ENCODE data around the gene OR3A3. TPM values are rescaled to one million over a fixed set of nuclear protein-coding genes. Genes with fewer than 3 reads are reported as not detected.
"Not testable (repeated sequence)": the region's sequence is repeated elsewhere in the genome, so short reads cannot be mapped to it uniquely, and the experiment has no call there.

OR3A3 gene
- total RNA-seq, 2 experiments from 2014 or later = not detected

GRCh38 chr17:3433215-3433614 lies 22.0 kb downstream of the OR3A3 start:
- H3K4me1 Mint-ChIP-seq; CTCF ChIA-PET; H3K9me3 Mint-ChIP-seq (ENCODE audit: low read depth); H3K4me3 Mint-ChIP-seq; H3K27me3 Mint-ChIP-seq; H3K27ac Mint-ChIP-seq; H3K36me3 Mint-ChIP-seq; ATAC-seq: not testable (repeated sequence)
- peak; percentile 47 for DNase-seq

GRCh38 chr17:3433741-3434140 lies 22.6 kb downstream of the OR3A3 start, which contains the start of gene OR1E2:
Gene OR1E2, minus strand, starts transcription at chr17:3433841. Its CDS starts 0 bp downstream, at chr17:3433841.
- peaks cover 2% of the 10 kb centered on the region for H3K27me3 Mint-ChIP-seq
- H3K4me3 Mint-ChIP-seq = no peak within 1 kb of the TSS
- CTCF ChIA-PET = no interaction called here
- no peak for DNase-seq
- H3K9me3 Mint-ChIP-seq (ENCODE audit: low read depth) = peaks cover 2% of the 10 kb centered on the region
- no peak within 1 kb of the TSS for H3K27ac Mint-ChIP-seq
- ATAC-seq = no peak
- H3K4me1 Mint-ChIP-seq = no peaks in the 10 kb centered on the region
- no peaks in the 10 kb centered on the region for H3K36me3 Mint-ChIP-seq

- H3K27ac Mint-ChIP-seq = no peak overlapping the region
- no peaks in the 10 kb centered on the region for H3K36me3 Mint-ChIP-seq
- no peaks in the 10 kb centered on the region for H3K4me1 Mint-ChIP-seq
- no peak for ATAC-seq
- H3K27me3 Mint-ChIP-seq = peaks cover 15% of the 10 kb centered on the region
- H3K9me3 Mint-ChIP-seq (ENCODE audit: low read depth) = no peaks in the 10 kb centered on the region
- CTCF ChIA-PET = no interaction called here
- H3K4me3 Mint-ChIP-seq = no peak overlapping the region
- DNase-seq = no peak
These were observed 27.2 kb downstream of the OR3A3 start for GRCh38 chr17:3438368-3438767.

GRCh38 chr17:3440451-3440850 lies 29.3 kb downstream of the OR3A3 start:
- ATAC-seq = no peak

GRCh38 chr17:3447625-3448024 lies 36.5 kb downstream of the OR3A3 start:
- Mint-ChIP-seq H3K36me3 (no peaks in the 10 kb centered on the region), H3K9me3 (ENCODE audit: low read depth) (no peaks in the 10 kb centered on the region), H3K4me1 (no peaks in the 10 kb centered on the region), H3K27me3 (peaks cover 19% of the 10 kb centered on the region), H3K4me3 (no peak overlapping the region), H3K27ac (no peak overlapping the region)
- no peak for DNase-seq
- ATAC-seq = no peak
- CTCF ChIA-PET = no interaction called here

More at GRCh38 chr17:3440451-3440850, 29.3 kb downstream of the OR3A3 start:
- Mint-ChIP-seq H3K4me1 (no peaks in the 10 kb centered on the region), H3K4me3 (no peak overlapping the region), H3K27me3 (peaks cover 22% of the 10 kb centered on the region), H3K36me3 (no peaks in the 10 kb centered on the region), H3K9me3 (ENCODE audit: low read depth) (no peaks in the 10 kb centered on the region), H3K27ac (no peak overlapping the region)
- no peak for DNase-seq
- CTCF ChIA-PET = no interaction called here

GRCh38 chr17:3448059-3448665 lies 37.0 kb downstream of the OR3A3 start:
- H3K36me3 Mint-ChIP-seq = no peaks in the 10 kb centered on the region
- no peak for ATAC-seq
- no peaks in the 10 kb centered on the region for H3K4me1 Mint-ChIP-seq
- no peaks in the 10 kb centered on the region for H3K9me3 Mint-ChIP-seq (ENCODE audit: low read depth)
- H3K27ac Mint-ChIP-seq = no peak overlapping the region
- no peak overlapping the region for H3K4me3 Mint-ChIP-seq
- no peak for DNase-seq
- CTCF ChIA-PET = no interaction called here
- peaks cover 19% of the 10 kb centered on the region for H3K27me3 Mint-ChIP-seq

- H3K9me3 Mint-ChIP-seq (ENCODE audit: low read depth); H3K27ac Mint-ChIP-seq; DNase-seq; H3K4me1 Mint-ChIP-seq; H3K36me3 Mint-ChIP-seq; ATAC-seq; CTCF ChIA-PET; H3K4me3 Mint-ChIP-seq; H3K27me3 Mint-ChIP-seq: not testable (repeated sequence)
These were observed 55.2 kb downstream of the OR3A3 start for GRCh38 chr17:3466355-3466754.

- ATAC-seq (no peak), DNase-seq (no peak)
- peaks cover 2% of the 10 kb centered on the region for H3K27me3 Mint-ChIP-seq
- CTCF ChIA-PET = no interaction called here
- H3K9me3 Mint-ChIP-seq (ENCODE audit: low read depth) = no peaks in the 10 kb centered on the region
- no peak overlapping the region for H3K4me3 Mint-ChIP-seq
- H3K36me3 Mint-ChIP-seq = no peaks in the 10 kb centered on the region
- H3K4me1 Mint-ChIP-seq = no peaks in the 10 kb centered on the region
- H3K27ac Mint-ChIP-seq = no peak overlapping the region
These were observed 58.4 kb downstream of the OR3A3 start for GRCh38 chr17:3469529-3469928.

- CTCF ChIA-PET = no interaction called here
- peaks cover 3% of the 10 kb centered on the region for H3K4me1 Mint-ChIP-seq
- ATAC-seq = no peak
- no peaks in the 10 kb centered on the region for H3K36me3 Mint-ChIP-seq
- no peak for DNase-seq
- H3K27me3 Mint-ChIP-seq = peaks cover 2% of the 10 kb centered on the region
- H3K27ac Mint-ChIP-seq = no peak within 1 kb of the TSS
- H3K9me3 Mint-ChIP-seq (ENCODE audit: low read depth) = no peaks in the 10 kb centered on the region
- H3K4me3 Mint-ChIP-seq = no peak within 1 kb of the TSS
These were observed 60.4 kb downstream of the OR3A3 start, which contains the start of gene SPATA22 for GRCh38 chr17:3471599-3471998. Gene SPATA22, minus strand, starts transcription at chr17:3471819. Its CDS starts 2,494 bp downstream, at chr17:3469325.

- ATAC-seq = no peak
- H3K27me3 Mint-ChIP-seq = peaks cover 2% of the 10 kb centered on the region
- DNase-seq = no peak
- CTCF ChIA-PET = interaction anchor here (0.6 kb wide), 1 partner anchor 138 kb away, joined by 3 read pairs; no protein-coding TSS in a partner anchor
- H3K27ac Mint-ChIP-seq = no peak overlapping the region
- H3K4me3 Mint-ChIP-seq = no peak overlapping the region
- no peaks in the 10 kb centered on the region for H3K9me3 Mint-ChIP-seq (ENCODE audit: low read depth)
- no peaks in the 10 kb centered on the region for H3K36me3 Mint-ChIP-seq
- peaks cover 3% of the 10 kb centered on the region for H3K4me1 Mint-ChIP-seq
These were observed 61.0 kb downstream of the OR3A3 start for GRCh38 chr17:3472137-3472536.

Other genes starting within 250 kb of the OR3A3 start
- not detected for gene OR1A2, start 213.9 kb upstream of the OR3A3 start, total RNA-seq
- gene OR1A1, start 203.7 kb upstream of the OR3A3 start, total RNA-seq = not detected
- under 1 TPM; 0.20 to 0.23 TPM for gene OR3A1, start 113.0 kb upstream of the OR3A3 start, total RNA-seq
- gene OR3A2, start 25.1 kb upstream of the OR3A3 start, total RNA-seq = 1 to 10 TPM; 2.3 to 2.5 TPM
- not detected for gene OR1E1, start 13.0 kb upstream of the OR3A3 start, total RNA-seq
- gene OR1E2, start 22.5 kb downstream of the OR3A3 start, total RNA-seq = not detected
- gene SPATA22, start 60.4 kb downstream of the OR3A3 start, total RNA-seq = under 1 TPM in 1 of 2 experiments, not detected in 1; 0.67 TPM
- gene ASPA, start 64.6 kb downstream of the OR3A3 start, total RNA-seq = not detected
- gene TRPV3, start 146.4 kb downstream of the OR3A3 start, total RNA-seq = under 1 TPM; 0.41 to 0.98 TPM
- 1 to 10 TPM; 5.3 to 5.4 TPM for gene TRPV1, start 198.0 kb downstream of the OR3A3 start, total RNA-seq
- 10 to 100 TPM; 13.4 to 13.9 TPM for gene SHPK, start 224.9 kb downstream of the OR3A3 start, total RNA-seq
- gene CTNS, start 225.4 kb downstream of the OR3A3 start, total RNA-seq = 10 to 100 TPM in 1 of 2 experiments, 1 to 10 TPM in 1; 9.7 to 20.6 TPM